WTC11 (cell line): ENCODE data around the gene CLNK. TPM values are rescaled to one million over a fixed set of nuclear protein-coding genes. Genes with fewer than 3 reads are reported as not detected.
A peak's percentile ranks its signal among the peaks of the same experiment; 100 is the strongest.

Source experiments
- ATAC-seq: fragments of 200-7000 bp; cut with Tn5 transposase; 2 replicates; pipeline ENCODE4 v1.10.0; 2021; ENCODE audit warnings: mild to moderate bottlenecking, moderate library complexity
- CTCF ChIA-PET: fragments of 300-600 bp; sonication (Branson Sonifier 250); formaldehyde crosslinking; loops from one replicate; lab custom pipeline; 2021; ENCODE audit warnings: antibody characterized with exemption; lab: Charles Lee
- POLR2A ChIA-PET: fragments of 350-600 bp; sonication (Branson Sonifier 250); formaldehyde crosslinking; loops from one replicate; lab custom pipeline; 2021; ENCODE audit warnings: antibody characterized with exemption; lab: Charles Lee
- DNase-seq: peaks from one replicate; pipeline ENCODE4 v3.0.0; 2021; ENCODE audit warnings: low spot score
- H3K27ac Mint-ChIP-seq: 2 replicates; pipeline ENCODE4 v1.8.0; 2021; ENCODE audit warnings: mixed read lengths
- H3K27me3 Mint-ChIP-seq: 2 replicates; pipeline ENCODE4 v1.8.0; 2021; ENCODE audit warnings: low read depth, mild to moderate bottlenecking, moderate library complexity, mixed read lengths
- H3K36me3 Mint-ChIP-seq: 2 replicates; pipeline ENCODE4 v1.8.0; 2021; ENCODE audit warnings: mixed read lengths
- H3K4me1 Mint-ChIP-seq: 2 replicates; pipeline ENCODE4 v1.8.0; 2022; ENCODE audit warnings: mixed read lengths
- H3K4me3 Mint-ChIP-seq: 2 replicates; pipeline ENCODE4 v1.8.0; 2021; ENCODE audit warnings: mild to moderate bottlenecking, moderate library complexity, mixed read lengths
- H3K9me3 Mint-ChIP-seq: 2 replicates; pipeline ENCODE4 v1.8.0; 2021; ENCODE audit warnings: mixed read lengths
- CBFB ChIP-seq: sonication (generic); formaldehyde crosslinking; IDR thresholded peaks from 2 replicates; pipeline ENCODE4 v1.8.1; 2022; ENCODE audit warnings: mild to moderate bottlenecking, low read depth, missing genetic modification reagents
- CREM ChIP-seq: sonication (generic); formaldehyde crosslinking; IDR thresholded peaks from 2 replicates; pipeline ENCODE4 v1.8.1; 2022; ENCODE audit warnings: mild to moderate bottlenecking, missing genetic modification reagents, moderate library complexity
- ESRRA ChIP-seq: sonication (generic); formaldehyde crosslinking; IDR thresholded peaks from 2 replicates; pipeline ENCODE4 v1.8.1; 2022; ENCODE audit warnings: mild to moderate bottlenecking, missing genetic modification reagents, borderline replicate concordance
- FOXP1 ChIP-seq: sonication (generic); formaldehyde crosslinking; IDR thresholded peaks from 2 replicates; pipeline ENCODE4 v1.8.0; 2022; ENCODE audit warnings: missing genetic modification reagents, mild to moderate bottlenecking, moderate library complexity, borderline replicate concordance
- KAT7 ChIP-seq: sonication (generic); formaldehyde crosslinking; IDR thresholded peaks from 2 replicates; pipeline ENCODE4 v1.8.1; 2023; ENCODE audit warnings: missing genetic modification reagents, mild to moderate bottlenecking, borderline replicate concordance
- NR3C1 ChIP-seq: sonication (generic); formaldehyde crosslinking; conservative IDR thresholded peaks from 2 replicates; pipeline ENCODE4 v1.8.1; 2023; ENCODE audit warnings: low read depth, mild to moderate bottlenecking, missing genetic modification reagents
- SMAD4 ChIP-seq: sonication (generic); formaldehyde crosslinking; IDR thresholded peaks from 2 replicates; pipeline ENCODE4 v1.8.0; 2022; ENCODE audit warnings: mild to moderate bottlenecking, missing genetic modification reagents
- ZNF396 ChIP-seq: fragments of 250-450 bp; sonication (Bioruptor Pico); IDR thresholded peaks from 2 replicates; pipeline ENCODE4 v1.8.0; 2021; ENCODE audit warnings: mild to moderate bottlenecking, moderate library complexity, borderline replicate concordance
- ZNF416 ChIP-seq: fragments of 250-450 bp; sonication (Bioruptor Pico); IDR thresholded peaks from 2 replicates; pipeline ENCODE4 v1.9.0; 2021; ENCODE audit warnings: mild to moderate bottlenecking, inconsistent platforms
- total RNA-seq: library from RNA; stranded (reverse); gene quantifications from 3 replicates; pipeline ENCODE4 v1.2.3, GENCODE V29; 2021
- TF ChIP-seq, protein P1 (sequence below): sonication (generic); formaldehyde crosslinking; IDR thresholded peaks from 2 replicates; pipeline ENCODE4 v1.8.1; 2022; ENCODE audit warnings: low read depth, missing genetic modification reagents, borderline replicate concordance
- TF ChIP-seq, protein P2 (sequence below): fragments of 250-450 bp; sonication (Bioruptor Pico); IDR thresholded peaks from 2 replicates; pipeline ENCODE4 v1.9.0; 2021; ENCODE audit warnings: mild to moderate bottlenecking
- TF ChIP-seq, protein P3 (sequence below): sonication (generic); formaldehyde crosslinking; IDR thresholded peaks from 2 replicates; pipeline ENCODE4 v1.8.0; 2022; ENCODE audit warnings: mild to moderate bottlenecking, missing genetic modification reagents
- TF ChIP-seq, protein P4 (sequence below): fragments of 250-450 bp; sonication (Bioruptor Pico); IDR thresholded peaks from 2 replicates; pipeline ENCODE4 v1.8.0; 2021; ENCODE audit warnings: mild to moderate bottlenecking
- TF ChIP-seq, protein P5 (sequence below): sonication (generic); formaldehyde crosslinking; IDR thresholded peaks from 2 replicates; pipeline ENCODE4 v1.8.1; 2023; ENCODE audit warnings: mild to moderate bottlenecking, missing genetic modification reagents, moderate library complexity
- TF ChIP-seq, protein P6 (sequence below): fragments of 250-450 bp; sonication (Bioruptor Pico); IDR thresholded peaks from 2 replicates; pipeline ENCODE4 v1.9.0; 2021; ENCODE audit warnings: mild to moderate bottlenecking
- TF ChIP-seq, protein P7 (sequence below): sonication (generic); formaldehyde crosslinking; IDR thresholded peaks from 2 replicates; pipeline ENCODE4 v1.8.1; 2023; ENCODE audit warnings: mild to moderate bottlenecking, missing genetic modification reagents, moderate library complexity
- TF ChIP-seq, protein P8 (sequence below): fragments of 250-450 bp; sonication (Bioruptor Pico); conservative IDR thresholded peaks from 2 replicates; pipeline ENCODE4 v1.9.0; 2021; ENCODE audit warnings: mild to moderate bottlenecking
- TF ChIP-seq, protein P9 (sequence below): sonication (generic); formaldehyde crosslinking; IDR thresholded peaks from 2 replicates; pipeline ENCODE4 v1.8.1; 2022; ENCODE audit warnings: low read depth, mild to moderate bottlenecking, moderate library complexity, missing genetic modification reagents, borderline replicate concordance

The CLNK gene
- total RNA-seq, 1 experiment from 2014 or later, result not detected

DNA sequence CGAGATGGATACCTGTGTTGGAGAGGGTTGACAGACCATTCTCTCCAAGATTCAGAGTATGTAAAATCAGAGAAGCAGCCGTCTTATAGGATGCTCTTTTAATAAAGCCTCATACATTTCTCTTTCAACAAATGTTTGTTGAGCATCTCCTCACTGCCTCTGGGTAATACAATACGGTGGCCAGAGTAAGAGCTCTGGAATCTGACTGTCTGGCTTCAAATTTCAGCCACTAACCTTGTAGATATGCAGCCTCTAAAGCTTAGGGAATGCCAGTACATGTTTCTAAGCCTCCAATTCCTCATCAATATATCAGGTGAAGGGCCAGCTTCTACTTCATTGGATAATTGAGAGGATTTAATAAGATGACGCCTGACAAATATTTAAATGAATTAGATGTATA, 61.3 kb downstream of the CLNK start (continued):
- TF ChIP-seq, protein P1, sequence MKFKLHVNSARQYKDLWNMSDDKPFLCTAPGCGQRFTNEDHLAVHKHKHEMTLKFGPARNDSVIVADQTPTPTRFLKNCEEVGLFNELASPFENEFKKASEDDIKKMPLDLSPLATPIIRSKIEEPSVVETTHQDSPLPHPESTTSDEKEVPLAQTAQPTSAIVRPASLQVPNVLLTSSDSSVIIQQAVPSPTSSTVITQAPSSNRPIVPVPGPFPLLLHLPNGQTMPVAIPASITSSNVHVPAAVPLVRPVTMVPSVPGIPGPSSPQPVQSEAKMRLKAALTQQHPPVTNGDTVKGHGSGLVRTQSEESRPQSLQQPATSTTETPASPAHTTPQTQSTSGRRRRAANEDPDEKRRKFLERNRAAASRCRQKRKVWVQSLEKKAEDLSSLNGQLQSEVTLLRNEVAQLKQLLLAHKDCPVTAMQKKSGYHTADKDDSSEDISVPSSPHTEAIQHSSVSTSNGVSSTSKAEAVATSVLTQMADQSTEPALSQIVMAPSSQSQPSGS (CRISPR knock-in tag), result no peak
- TF ChIP-seq CREM (CRISPR knock-in tag), result no peak
- TF ChIP-seq, protein P2, sequence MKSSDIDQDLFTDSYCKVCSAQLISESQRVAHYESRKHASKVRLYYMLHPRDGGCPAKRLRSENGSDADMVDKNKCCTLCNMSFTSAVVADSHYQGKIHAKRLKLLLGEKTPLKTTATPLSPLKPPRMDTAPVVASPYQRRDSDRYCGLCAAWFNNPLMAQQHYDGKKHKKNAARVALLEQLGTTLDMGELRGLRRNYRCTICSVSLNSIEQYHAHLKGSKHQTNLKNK (CRISPR knock-in tag), result no peak

DNA sequence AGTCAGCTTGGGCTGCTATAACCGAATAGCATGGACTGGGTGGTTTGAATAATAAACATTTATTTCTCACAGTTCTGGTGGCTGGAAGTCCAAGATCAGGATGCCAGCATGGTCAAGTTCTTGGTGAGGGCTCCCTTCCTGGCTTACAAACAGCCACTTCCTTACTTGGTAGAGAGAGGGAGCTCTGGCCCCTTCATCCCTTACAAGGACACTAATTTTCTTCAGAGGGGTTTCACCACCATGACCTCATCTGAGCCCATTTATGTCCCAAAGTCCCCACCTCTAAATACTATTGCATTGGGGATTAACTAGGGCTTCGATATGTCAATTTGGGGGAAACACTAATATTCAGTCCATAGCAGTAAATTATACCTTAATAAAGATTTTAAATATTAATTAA, 61.8 kb downstream of the CLNK start:
- CTCF ChIA-PET, result interaction anchor here (0.6 kb wide), 1 partner anchor 166 kb away, joined by 4 read pairs; no protein-coding TSS in a partner anchor
- TF ChIP-seq, protein P3, sequence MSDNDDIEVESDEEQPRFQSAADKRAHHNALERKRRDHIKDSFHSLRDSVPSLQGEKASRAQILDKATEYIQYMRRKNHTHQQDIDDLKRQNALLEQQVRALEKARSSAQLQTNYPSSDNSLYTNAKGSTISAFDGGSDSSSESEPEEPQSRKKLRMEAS (CRISPR knock-in tag), result no peak
- TF ChIP-seq, protein P4, sequence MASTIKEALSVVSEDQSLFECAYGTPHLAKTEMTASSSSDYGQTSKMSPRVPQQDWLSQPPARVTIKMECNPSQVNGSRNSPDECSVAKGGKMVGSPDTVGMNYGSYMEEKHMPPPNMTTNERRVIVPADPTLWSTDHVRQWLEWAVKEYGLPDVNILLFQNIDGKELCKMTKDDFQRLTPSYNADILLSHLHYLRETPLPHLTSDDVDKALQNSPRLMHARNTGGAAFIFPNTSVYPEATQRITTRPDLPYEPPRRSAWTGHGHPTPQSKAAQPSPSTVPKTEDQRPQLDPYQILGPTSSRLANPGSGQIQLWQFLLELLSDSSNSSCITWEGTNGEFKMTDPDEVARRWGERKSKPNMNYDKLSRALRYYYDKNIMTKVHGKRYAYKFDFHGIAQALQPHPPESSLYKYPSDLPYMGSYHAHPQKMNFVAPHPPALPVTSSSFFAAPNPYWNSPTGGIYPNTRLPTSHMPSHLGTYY (CRISPR knock-in tag), result no peak
- TF ChIP-seq, protein P5, sequence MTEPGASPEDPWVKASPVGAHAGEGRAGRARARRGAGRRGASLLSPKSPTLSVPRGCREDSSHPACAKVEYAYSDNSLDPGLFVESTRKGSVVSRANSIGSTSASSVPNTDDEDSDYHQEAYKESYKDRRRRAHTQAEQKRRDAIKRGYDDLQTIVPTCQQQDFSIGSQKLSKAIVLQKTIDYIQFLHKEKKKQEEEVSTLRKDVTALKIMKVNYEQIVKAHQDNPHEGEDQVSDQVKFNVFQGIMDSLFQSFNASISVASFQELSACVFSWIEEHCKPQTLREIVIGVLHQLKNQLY (CRISPR knock-in tag), result no peak
- TF ChIP-seq, protein P6, sequence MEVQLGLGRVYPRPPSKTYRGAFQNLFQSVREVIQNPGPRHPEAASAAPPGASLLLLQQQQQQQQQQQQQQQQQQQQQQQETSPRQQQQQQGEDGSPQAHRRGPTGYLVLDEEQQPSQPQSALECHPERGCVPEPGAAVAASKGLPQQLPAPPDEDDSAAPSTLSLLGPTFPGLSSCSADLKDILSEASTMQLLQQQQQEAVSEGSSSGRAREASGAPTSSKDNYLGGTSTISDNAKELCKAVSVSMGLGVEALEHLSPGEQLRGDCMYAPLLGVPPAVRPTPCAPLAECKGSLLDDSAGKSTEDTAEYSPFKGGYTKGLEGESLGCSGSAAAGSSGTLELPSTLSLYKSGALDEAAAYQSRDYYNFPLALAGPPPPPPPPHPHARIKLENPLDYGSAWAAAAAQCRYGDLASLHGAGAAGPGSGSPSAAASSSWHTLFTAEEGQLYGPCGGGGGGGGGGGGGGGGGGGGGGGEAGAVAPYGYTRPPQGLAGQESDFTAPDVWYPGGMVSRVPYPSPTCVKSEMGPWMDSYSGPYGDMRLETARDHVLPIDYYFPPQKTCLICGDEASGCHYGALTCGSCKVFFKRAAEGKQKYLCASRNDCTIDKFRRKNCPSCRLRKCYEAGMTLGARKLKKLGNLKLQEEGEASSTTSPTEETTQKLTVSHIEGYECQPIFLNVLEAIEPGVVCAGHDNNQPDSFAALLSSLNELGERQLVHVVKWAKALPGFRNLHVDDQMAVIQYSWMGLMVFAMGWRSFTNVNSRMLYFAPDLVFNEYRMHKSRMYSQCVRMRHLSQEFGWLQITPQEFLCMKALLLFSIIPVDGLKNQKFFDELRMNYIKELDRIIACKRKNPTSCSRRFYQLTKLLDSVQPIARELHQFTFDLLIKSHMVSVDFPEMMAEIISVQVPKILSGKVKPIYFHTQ, result no peak
- TF ChIP-seq, protein P7, sequence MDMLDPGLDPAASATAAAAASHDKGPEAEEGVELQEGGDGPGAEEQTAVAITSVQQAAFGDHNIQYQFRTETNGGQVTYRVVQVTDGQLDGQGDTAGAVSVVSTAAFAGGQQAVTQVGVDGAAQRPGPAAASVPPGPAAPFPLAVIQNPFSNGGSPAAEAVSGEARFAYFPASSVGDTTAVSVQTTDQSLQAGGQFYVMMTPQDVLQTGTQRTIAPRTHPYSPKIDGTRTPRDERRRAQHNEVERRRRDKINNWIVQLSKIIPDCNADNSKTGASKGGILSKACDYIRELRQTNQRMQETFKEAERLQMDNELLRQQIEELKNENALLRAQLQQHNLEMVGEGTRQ (CRISPR knock-in tag), result no peak
- TF ChIP-seq CBFB (CRISPR knock-in tag), result no peak
- TF ChIP-seq NR3C1, result no peak
- TF ChIP-seq, protein P8, sequence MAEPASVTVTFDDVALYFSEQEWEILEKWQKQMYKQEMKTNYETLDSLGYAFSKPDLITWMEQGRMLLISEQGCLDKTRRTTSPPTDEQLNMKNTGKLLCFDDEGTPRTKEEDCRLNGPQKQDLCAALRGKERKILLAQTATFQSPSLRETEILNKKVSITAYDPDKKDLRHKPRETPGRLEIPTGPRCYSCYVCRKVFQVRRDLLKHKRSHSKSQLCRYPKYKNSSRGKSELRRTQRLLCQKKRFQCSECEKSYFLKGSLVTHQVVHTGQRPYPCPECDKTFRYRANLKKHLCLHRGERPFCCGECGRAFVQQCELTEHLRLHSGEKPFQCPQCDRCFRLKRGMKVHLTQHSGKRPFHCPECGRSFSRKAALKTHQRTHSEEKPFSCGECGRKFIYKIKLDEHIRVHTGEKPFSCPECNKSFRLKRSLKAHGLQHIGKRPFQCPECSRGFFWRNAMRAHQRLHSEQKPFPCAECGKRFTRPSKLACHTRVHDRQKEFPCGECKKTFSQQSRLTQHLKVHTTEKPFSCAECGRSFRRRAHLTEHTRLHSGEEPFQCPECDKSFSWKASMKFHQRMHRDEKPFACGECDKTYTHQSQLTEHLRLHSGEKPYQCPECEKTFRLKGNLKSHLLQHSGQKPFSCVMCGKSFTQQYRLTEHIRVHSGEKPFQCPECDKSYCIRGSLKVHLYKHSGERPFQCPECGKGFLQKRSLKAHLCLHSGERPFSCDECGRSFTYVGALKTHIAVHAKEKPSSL (CRISPR knock-in tag), result no peak
- TF ChIP-seq ESRRA, result no peak
- no peak for TF ChIP-seq ZNF396 (CRISPR knock-in tag)
- no peak for TF ChIP-seq SMAD4 (CRISPR knock-in tag)
- TF ChIP-seq FOXP1 (CRISPR knock-in tag), result no peak
- no peak for TF ChIP-seq ZNF416
- TF ChIP-seq, protein P9, sequence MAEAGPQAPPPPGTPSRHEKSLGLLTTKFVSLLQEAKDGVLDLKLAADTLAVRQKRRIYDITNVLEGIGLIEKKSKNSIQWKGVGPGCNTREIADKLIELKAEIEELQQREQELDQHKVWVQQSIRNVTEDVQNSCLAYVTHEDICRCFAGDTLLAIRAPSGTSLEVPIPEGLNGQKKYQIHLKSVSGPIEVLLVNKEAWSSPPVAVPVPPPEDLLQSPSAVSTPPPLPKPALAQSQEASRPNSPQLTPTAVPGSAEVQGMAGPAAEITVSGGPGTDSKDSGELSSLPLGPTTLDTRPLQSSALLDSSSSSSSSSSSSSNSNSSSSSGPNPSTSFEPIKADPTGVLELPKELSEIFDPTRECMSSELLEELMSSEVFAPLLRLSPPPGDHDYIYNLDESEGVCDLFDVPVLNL, result no peak
- TF ChIP-seq KAT7 (CRISPR knock-in tag), result no peak
- TF ChIP-seq, protein P1 (CRISPR knock-in tag), result no peak

More for the DNA sequence above, 61.8 kb downstream of the CLNK start:
- ATAC-seq (peak; percentile 41; the same call in 1 of the 2 replicates), DNase-seq (no peak)
- H3K4me1 Mint-ChIP-seq, result no peaks in the 10 kb centered on the region
- peaks cover 8% of the 10 kb centered on the region for H3K27me3 Mint-ChIP-seq
- no peak overlapping the region for H3K27ac Mint-ChIP-seq
- POLR2A ChIA-PET, result no interaction called here
- no peak overlapping the region for H3K4me3 Mint-ChIP-seq
- peaks cover 62% of the 10 kb centered on the region for H3K9me3 Mint-ChIP-seq
- H3K36me3 Mint-ChIP-seq, result peaks cover 52% of the 10 kb centered on the region
